HG02938 (cell line): ENCODE results near the gene KIF17.

Experiments used
- ATAC-seq: cut with Tn5 transposase; IDR thresholded peaks from one replicate; pipeline ENCODE4 v1.9.1; 2021; ENCODE audit warnings: mild to moderate bottlenecking, moderate library complexity; ENCODE audit not compliant: unreplicated experiment

Gene KIF17

GRCh38 chr1:20717452-20718342, at the start of gene KIF17:
Gene KIF17 (minus strand): TSS chr1:20718007. CDS start chr1:20717706, 301 bp downstream.
- ATAC-seq, result no peak

GRCh38 chr1:20767271-20767670, 49.5 kb upstream of the KIF17 start:
- no peak for ATAC-seq

DNA sequence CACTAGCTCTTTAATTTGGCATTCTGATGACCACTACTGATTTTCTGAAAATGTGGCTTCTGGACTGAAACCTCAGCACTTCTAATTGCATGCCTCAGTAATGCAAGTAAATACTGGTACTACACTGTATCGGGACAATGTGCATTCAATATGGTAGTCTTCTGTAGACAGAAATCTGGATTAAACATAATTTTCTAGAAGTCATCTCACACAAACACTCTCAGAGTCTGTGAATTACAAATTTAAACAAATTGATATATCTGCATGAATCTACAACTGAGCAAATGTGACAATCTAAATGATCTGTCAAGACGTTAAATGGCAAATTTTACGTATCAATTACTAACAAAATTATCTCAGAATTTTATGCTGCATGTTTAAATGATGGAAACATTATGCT, 45.6 kb upstream of the KIF17 start:
- ATAC-seq, result no peak

DNA sequence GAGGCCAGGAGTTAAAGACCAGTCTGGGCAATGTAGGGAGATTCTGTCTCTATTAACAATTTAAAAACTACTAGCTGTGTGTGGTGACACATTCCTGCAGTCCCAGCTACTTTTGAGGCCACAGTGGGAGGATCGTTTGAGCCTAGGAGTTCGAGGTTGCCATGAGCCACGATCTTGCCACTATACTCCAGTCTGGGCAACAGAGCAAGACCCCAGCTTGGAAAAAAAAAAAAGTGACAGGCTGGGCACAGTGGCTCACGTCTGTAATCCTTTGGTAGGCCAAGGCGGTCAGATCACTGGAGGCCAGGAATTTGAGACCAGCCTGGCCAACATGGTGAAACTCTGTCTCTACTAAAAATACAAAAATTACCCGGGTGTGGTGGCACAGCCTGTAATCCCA, 42.5 kb upstream of the KIF17 start:
- ATAC-seq, result no peak

DNA sequence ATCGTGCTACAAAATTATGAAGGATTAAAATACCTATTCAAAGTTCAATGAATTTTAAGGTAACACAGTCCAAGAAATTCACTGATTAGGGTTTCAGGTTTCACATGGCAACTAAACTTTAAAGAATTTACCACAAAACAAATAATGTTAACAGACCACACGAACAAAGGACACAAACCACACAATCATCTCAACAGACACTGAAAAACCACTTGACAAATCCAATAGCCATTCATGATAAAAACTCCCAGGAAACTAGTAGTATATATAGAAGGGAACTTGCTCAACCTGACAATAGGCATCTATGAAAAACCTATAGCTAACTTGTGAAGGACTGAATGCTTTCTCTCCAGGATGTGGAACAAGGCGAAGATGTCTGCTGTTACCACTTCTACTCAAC, 35.8 kb upstream of the KIF17 start:
- no peak for ATAC-seq

DNA sequence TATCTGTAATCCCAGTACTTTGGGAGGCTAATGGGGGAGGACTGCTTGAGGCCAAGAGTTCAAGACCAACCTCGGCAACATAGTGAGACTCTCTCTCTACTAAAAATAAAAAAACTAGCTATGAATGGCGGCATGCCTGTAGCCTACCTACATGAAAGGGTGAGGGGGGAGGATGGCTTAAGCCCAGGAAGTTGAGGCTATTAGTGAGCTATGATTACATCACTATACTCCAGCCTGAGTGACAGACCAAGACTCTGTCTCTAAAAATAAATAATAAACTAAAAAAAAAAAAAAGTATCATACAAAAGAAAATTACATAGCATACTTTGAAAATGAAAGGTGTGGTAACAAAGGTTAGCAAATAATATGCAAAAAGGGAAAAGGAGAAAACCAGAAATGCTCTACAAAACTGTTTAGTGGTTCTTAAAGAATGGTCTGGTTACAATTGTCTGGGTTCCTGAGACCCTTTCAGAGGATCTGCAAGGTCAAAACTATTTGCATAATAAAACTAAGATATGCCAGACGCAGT, 33.7 kb upstream of the KIF17 start:
- no peak for ATAC-seq

- ATAC-seq, result no peak
These were observed 24.9 kb upstream of the KIF17 start for GRCh38 chr1:20742671-20743070.

- no peak for ATAC-seq
These were observed 23.0 kb upstream of the KIF17 start for GRCh38 chr1:20740781-20741180.

- ATAC-seq, result no peak
These were observed 21.4 kb upstream of the KIF17 start for GRCh38 chr1:20739225-20739624.

GRCh38 chr1:20735581-20736111, 17.8 kb upstream of the KIF17 start:
- ATAC-seq, result no peak

DNA sequence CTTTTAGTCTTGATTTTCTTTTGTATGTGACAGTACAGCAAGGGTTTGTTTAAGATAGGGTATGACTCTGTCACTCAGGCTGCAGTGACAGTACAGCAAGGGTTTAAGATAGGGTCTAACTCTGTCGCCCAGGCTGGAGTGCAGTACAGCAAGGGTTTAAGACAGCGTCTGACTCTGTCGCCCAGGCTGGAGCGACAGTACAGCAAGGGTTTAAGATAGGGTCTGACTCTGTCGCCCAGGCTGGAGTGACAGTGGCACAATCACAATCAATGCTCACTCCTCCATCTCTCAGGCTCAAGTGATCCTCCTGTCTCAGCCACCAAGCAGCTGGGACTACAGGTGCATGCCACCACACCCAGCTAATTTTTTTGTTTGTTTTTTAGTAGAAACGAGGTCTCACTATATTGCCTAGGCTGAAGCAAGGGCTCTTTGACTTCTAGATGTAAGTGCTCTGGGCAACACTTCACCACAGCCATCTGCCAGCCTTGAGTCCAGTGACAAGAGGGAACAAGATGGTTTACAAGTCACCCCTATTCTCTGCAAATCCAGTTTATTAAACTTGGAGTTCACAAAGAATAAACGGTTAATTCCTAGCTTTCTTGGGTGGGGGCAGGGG, 15.7 kb upstream of the KIF17 start:
- no peak for ATAC-seq

GRCh38 chr1:20732588-20733359, 15.0 kb upstream of the KIF17 start, which contains the start of gene SH2D5:
Gene SH2D5 (minus strand): TSS chr1:20732703. CDS start chr1:20728044, 4,659 bp downstream.
- peak; percentile 63 for ATAC-seq

GRCh38 chr1:20732071-20732587, 14.3 kb upstream of the KIF17 start:
- ATAC-seq, result no peak

GRCh38 chr1:20731057-20731991, 13.5 kb upstream of the KIF17 start:
- ATAC-seq, result no peak

GRCh38 chr1:20730690-20731056, 12.9 kb upstream of the KIF17 start:
- ATAC-seq, result no peak

DNA sequence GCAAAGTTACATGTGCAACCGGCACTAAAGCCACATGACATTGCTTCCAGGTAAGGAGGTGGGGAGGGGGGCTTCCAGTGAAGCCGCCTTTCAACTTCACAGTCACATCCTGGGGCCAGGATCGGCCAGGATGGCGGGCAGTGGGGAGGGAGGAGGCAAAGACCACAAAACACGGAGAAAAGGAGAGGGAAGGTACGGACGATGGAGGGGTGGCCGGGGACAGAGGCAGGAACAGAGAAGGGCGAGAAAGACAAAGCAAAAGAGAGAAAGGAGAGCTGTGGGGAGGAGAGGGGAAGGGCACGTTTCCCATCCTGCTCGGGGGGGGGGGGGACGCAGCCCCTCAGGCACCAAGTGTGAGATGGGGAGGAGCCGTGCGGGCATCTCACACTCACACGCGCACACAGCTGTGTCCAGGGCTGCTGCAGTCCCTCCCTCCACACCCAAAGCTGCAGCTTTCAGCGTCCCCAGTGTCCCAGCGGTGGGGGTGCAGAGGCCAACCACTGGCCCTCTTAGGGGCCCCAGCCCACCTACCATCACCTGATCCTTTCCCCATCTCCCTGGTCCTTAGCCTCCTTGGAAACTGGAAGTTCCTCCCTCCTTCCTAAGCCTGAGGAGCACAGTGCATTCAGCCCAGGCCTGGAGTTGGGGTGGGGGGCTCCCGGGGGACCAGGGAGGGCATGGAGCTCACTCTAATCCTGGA, 12.3 kb upstream of the KIF17 start:
- no peak for ATAC-seq

- ATAC-seq, result no peak
These were observed 11.5 kb upstream of the KIF17 start for GRCh38 chr1:20729155-20729931.
